Measurements from ENCODE around the gene SGK1.

- TF ChIP-seq NFRKB (IDR thresholded peaks at IDR 0.05) (no peak), FOXM1 (IDR thresholded peaks at IDR 0.05; ENCODE audit: borderline replicate concordance) (no peak), ELF4 (IDR thresholded peaks at IDR 0.05) (no peak), TARDBP (IDR thresholded peaks at IDR 0.05) (no peak), HDGF (IDR thresholded peaks at IDR 0.05; ENCODE audit: borderline replicate concordance) (no peak), SP1 (IDR thresholded peaks at IDR 0.05) (no peak), FOXA1 (IDR thresholded peaks at IDR 0.05) (no peak), BHLHE40 (IDR thresholded peaks at IDR 0.05; ENCODE audit: borderline replicate concordance) (no peak), PKNOX1 (IDR thresholded peaks at IDR 0.05) (no peak), SUZ12 (IDR thresholded peaks at IDR 0.05) (no peak)
Measured at GRCh38 chr6:134316733-134317431, 1.0 kb downstream of the SGK1 start.

Data from HEK293T (cell line).